AG04449 (cell line): ENCODE measurements around the gene RAD51B.

ENCODE experiments used
- CTCF ChIA-PET: fragments of 350-600 bp; formaldehyde crosslinking; extraction: SDS; loops from one replicate; lab custom pipeline; 2021; ENCODE audit warnings: antibody characterized with exemption; lab: Yijun Ruan, JAX
- POLR2A ChIA-PET: fragments of 400-600, 350-600 bp; formaldehyde crosslinking; extraction: SDS; loops from one replicate; lab custom pipeline; 2020; ENCODE audit warnings: antibody characterized with exemption, inconsistent platforms; lab: Yijun Ruan, JAX
- DNase-seq: peaks from one replicate; pipeline ENCODE4 v3.0.0-alpha.2; 2010; ENCODE audit warnings: low read depth, low spot score
- H3K4me3 ChIP-seq: 2 replicates; pipeline ENCODE4 v1.5.1; 2011; ENCODE audit warnings: low read depth, mild to moderate bottlenecking, control low read depth, low read length
- TF ChIP-seq, protein P1 (sequence below): IDR thresholded peaks from one replicate; pipeline ENCODE4 v1.5.1; 2011; ENCODE audit warnings: mild to moderate bottlenecking, moderate library complexity, low read length, control low read depth, inconsistent platforms; ENCODE audit not compliant: insufficient read depth; ENCODE audit errors: missing control alignments

RAD51B gene

DNA sequence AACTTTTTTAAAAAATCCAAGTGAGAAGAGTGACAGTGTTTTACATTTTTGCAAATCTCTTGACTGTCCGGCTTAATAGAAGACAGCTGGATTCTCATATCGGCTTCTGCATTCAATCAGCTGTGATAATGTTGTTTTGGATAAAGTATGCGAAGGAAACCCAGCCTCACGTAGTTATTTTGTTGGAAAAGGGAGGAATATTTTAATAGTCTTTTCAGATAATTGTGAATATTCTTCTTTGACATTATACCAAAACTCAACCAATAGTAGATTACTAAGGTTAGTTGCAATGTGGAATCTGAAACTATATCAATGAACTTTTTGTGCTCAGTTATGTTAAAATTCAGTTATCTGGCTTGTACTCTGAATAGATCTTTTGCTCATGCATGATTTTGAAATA is 696.8 kb downstream of the RAD51B start:
- ChIA-PET CTCF (no interaction called here), POLR2A (no interaction called here)
- TF ChIP-seq, protein P1, sequence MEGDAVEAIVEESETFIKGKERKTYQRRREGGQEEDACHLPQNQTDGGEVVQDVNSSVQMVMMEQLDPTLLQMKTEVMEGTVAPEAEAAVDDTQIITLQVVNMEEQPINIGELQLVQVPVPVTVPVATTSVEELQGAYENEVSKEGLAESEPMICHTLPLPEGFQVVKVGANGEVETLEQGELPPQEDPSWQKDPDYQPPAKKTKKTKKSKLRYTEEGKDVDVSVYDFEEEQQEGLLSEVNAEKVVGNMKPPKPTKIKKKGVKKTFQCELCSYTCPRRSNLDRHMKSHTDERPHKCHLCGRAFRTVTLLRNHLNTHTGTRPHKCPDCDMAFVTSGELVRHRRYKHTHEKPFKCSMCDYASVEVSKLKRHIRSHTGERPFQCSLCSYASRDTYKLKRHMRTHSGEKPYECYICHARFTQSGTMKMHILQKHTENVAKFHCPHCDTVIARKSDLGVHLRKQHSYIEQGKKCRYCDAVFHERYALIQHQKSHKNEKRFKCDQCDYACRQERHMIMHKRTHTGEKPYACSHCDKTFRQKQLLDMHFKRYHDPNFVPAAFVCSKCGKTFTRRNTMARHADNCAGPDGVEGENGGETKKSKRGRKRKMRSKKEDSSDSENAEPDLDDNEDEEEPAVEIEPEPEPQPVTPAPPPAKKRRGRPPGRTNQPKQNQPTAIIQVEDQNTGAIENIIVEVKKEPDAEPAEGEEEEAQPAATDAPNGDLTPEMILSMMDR = no peak
- no peak overlapping the region for H3K4me3 ChIP-seq
- no peak for DNase-seq

DNA sequence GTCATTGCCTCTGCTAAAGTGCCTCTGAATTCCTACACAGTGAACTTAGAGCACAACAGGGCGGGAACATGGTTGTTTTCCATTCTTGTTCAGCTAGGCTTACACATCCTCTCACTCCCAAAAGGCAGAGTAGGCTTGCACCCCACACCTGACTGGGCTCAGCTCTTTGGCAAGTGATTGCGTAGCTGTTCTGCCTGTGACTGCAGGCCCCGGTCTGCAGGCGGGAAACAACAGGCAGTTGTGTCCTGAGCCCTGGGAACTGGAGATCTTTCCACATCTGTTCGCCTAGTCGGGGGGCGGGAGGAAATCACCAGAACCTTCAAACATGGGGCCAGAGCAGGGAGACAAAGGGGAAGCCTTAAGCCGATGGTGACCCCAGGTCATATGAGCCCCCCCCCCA is 698.6 kb downstream of the RAD51B start:
- no peak for DNase-seq
- TF ChIP-seq, protein P1 = no peak
- ChIA-PET POLR2A (no interaction called here), CTCF (interaction anchor here (0.8 to 1.1 kb wide), 2 partner anchors 9 to 298 kb away, joined by 3 read pairs; no protein-coding TSS in a partner anchor)
- no peak overlapping the region for H3K4me3 ChIP-seq

DNA sequence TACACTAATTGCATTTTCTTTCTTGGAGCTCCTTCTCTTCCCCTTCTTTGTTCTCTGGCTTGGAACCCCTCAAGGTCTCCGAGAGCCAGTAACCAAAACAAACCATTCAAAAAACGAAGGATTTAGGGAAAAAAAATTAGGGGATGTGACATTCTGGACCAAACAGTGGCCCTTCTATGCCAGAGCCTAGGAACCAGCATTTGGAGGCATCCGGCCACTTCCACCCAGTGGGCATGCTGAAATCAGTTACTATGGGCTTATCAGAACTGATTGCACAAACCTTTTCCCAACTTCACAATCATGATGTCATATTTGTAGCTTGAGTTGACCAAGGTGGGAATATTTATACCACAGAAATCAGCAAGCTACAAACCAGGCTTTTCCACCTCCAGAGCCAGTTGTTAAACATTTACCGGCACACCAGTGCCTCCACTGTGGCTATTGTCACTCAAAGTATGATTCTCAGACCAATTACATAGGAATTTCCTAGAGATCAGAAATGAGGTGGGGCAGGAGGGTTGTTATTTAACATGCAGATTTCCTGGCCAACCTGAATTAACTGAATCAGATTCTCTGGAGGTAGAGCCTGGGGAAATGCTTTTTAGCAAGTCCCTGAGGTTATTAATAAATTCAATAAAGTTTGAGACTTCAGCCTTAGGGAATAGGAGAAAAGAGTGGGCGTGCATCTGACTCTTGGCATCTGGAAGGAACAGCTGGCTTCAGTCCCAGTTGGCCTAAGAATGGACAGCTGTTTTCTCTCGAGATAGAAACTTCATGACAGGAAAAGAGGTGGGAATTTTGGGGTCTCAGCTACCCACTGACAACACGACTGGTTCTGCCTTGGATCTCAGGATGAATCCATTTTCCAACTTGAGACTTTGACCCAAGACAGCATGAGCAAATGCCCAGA is 699.4 kb downstream of the RAD51B start:
- POLR2A ChIA-PET = no interaction called here
- TF ChIP-seq, protein P1 = no peak
- CTCF ChIA-PET = interaction anchor here (0.8 to 1.0 kb wide), 2 partner anchors 8 to 170 kb away, joined by 3 read pairs; no protein-coding TSS in a partner anchor
- no peak overlapping the region for H3K4me3 ChIP-seq
- no peak for DNase-seq

DNA sequence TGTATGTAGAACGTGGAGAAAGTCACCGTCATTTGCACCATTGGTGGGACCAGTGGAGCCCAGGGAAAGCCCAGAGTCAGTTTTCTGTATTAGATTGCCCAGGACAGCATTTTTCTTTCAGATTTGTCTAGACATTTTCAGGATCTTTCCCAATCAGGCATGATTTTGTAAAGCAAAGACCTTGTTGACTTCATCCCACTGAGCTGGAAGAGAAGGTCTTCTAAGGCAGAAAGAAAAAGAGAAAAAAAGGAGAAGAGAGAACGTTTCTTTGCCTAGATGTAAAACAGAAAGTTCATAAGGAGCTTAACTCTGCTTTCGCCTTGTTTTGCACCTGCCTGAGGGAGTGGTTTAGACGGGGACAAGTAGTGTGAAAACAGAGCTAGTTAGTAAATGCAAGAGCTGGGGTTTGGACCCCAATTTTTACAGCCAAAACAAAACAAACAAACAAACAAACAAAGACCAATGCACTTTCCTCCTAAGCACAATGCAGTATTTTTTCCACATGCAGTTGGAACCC is 700.1 kb downstream of the RAD51B start:
- POLR2A ChIA-PET = no interaction called here
- no peak overlapping the region for H3K4me3 ChIP-seq
- TF ChIP-seq, protein P1 = no peak
- no peak for DNase-seq
- CTCF ChIA-PET = interaction anchor here (1.0 kb wide), 1 partner anchor 169 kb away, joined by 3 read pairs; no protein-coding TSS in a partner anchor

DNA sequence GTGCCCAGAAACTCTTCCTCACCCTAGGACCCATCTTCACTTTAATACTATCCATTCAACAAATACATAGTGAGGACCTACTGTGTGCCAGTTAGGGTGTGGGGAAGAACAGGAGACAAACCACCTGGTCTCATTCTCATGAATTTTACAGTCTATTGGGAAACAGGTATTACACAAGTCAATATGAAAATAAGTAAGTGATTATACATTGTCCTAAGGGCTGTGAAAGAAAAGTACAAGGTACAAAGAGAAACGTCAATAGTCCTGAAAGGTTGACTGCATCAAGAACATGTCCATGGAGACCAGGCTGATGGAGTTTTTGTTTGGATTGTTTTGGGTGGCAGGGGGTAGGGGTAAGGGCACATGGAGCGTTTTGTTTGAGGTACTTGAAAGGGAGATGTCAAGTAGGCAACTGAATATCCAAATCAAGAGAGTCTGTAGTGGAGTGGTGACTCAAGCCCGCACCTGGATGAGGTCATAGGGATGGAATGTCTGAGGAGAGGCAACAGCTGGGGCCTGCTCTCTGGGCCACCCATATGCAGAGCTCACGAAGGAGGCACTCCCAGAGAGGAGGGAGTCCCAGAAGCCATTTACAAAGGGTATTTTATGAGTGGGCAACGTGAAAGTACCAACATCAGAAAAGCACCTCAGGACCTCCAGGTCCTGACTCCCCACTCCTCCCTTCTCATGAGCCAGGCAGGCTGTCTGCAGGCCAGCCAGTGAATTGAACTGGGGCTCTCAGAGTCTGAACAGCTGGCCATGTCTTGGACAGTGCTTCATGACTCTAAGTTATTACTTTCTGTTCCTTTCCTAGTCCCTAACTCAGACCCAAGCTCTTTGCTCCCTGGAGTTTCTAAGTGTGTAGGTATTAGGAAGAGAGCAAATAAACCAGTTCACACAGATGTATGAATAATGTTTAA is 701.3 kb downstream of the RAD51B start:
- CTCF ChIA-PET = interaction anchor here (1.6 to 3.8 kb wide), 2 partner anchors 13 to 14 kb away, joined by 4 to 13 read pairs; no protein-coding TSS in a partner anchor
- TF ChIP-seq, protein P1 = no peak
- DNase-seq = no peak
- POLR2A ChIA-PET = interaction anchor here (2.0 kb wide), 1 partner anchor 272 kb away, joined by 7 read pairs; the partner anchor contains the start of gene ZFP36L1
- no peak overlapping the region for H3K4me3 ChIP-seq
